ENCODE measurements around the gene NOCT. TPM values are rescaled to one million over a fixed set of nuclear protein-coding genes. Genes with fewer than 3 reads are reported as not detected.

NOCT gene
- total and polyA plus RNA-seq, 2 of the 8 experiments (the other 6 are each of a cell fraction or from before 2014, with no cell fraction given): 10.4 to 45.5 TPM

DNA sequence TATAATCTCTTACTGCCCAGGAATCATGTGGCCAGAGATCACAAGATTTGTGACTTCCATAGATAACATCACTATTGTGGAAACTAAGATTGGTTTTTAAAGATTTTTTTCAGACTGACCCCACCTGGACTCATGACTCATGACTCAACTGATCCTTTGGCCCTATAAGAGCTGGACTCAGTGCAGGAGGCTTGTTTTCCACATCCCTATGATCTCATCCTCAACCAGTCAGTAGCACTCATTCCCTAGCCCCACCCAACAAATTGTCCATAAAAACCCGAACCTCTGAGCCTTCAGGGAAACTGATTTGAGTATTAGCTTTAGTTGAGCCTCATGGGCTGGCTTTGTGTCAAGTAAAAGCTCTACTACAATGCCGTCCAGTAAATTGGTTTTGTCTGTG, 7.9 kb upstream of the NOCT start:
- Histone ChIP-seq H2BK12ac (ENCODE audit: low read depth, low read length) (no peak overlapping the region), H2BK5ac (ENCODE audit: low read depth, low read length) (no peak overlapping the region), H3K36me3 (ENCODE audit: control insufficient read depth in 2 of 4, insufficient read depth in 4 of 4, low read length in 3 of 4) (no peaks in the 10 kb centered on the region), H3K9ac (replicated peaks in 1 of 4; ENCODE audit: extremely low read depth in 1 of 4, low read depth in 3 of 4, low read length in 3 of 4) (no peak overlapping the region), H3K14ac (ENCODE audit: insufficient read length) (no peak overlapping the region), H3K4me2 (ENCODE audit: insufficient read depth in 1 of 2, low read depth in 2 of 2, low read length in 2 of 2) (no peak overlapping the region), H3K4ac (replicated peaks; ENCODE audit: insufficient read length, low read depth, low read length) (no peak overlapping the region), H3K23me2 (ENCODE audit: low read depth, low read length) (no peaks in the 10 kb centered on the region), H2AFZ (ENCODE audit: low read length) (no peak overlapping the region), H3K23ac (ENCODE audit: insufficient read length) (no peak overlapping the region), H2AK5ac (ENCODE audit: low read depth, low read length) (no peak overlapping the region), H3K9me3 (ENCODE audit: insufficient read depth in 2 of 2, low read depth in 1 of 2, low read length in 1 of 2) (peaks cover 0 to 6% of the 10 kb centered on the region in 2 experiments; a peak in 2 of 4 replicates), H3K27me3 (replicated peaks in 1 of 4; ENCODE audit: control insufficient read depth in 3 of 4, extremely low read depth in 1 of 4, insufficient read depth in 3 of 4, low read length in 3 of 4) (no peaks in the 10 kb centered on the region), H3K27ac (ENCODE audit: low read depth, low read length) (no peak overlapping the region), H4K91ac (replicated peaks; ENCODE audit: insufficient read length, low read length) (no peak overlapping the region), H3K79me2 (ENCODE audit: control insufficient read depth in 1 of 2, insufficient read depth in 2 of 2, low read length in 2 of 2) (no peaks in the 10 kb centered on the region), H4K8ac (ENCODE audit: extremely low read depth, insufficient read depth, low read length) (no peak overlapping the region), H3K79me1 (ENCODE audit: low read depth, low read length) (no peaks in the 10 kb centered on the region), H3K4me1 (replicated peaks in 1 of 4; ENCODE audit: control insufficient read depth in 3 of 4, insufficient read depth in 4 of 4, low read length in 3 of 4) (0 out of 7 replicates have a peak, but pooled peaks cover 0 to 2% (median 0%) of the 10 kb centered on the region in 4 experiments), H3K18ac (ENCODE audit: extremely low read depth, low read length) (no peak overlapping the region), H3K56ac (replicated peaks; ENCODE audit: insufficient read length, low read depth, low read length) (peak overlapping the region; percentile 25), H2BK15ac (ENCODE audit: low read length) (no peak overlapping the region), H2BK120ac (replicated peaks; ENCODE audit: low read depth, low read length) (no peak overlapping the region), H2BK20ac (ENCODE audit: low read length) (no peak overlapping the region), H3K4me3 (ENCODE audit: extremely low read depth in 1 of 4, insufficient read depth in 2 of 4, low read depth in 3 of 4, low read length in 4 of 4) (no peak overlapping the region), H4K20me1 (replicated peaks in 1 of 2; ENCODE audit: control insufficient read depth in 1 of 2, insufficient read depth in 2 of 2, low read length in 2 of 2) (no peaks in the 10 kb centered on the region), H4K5ac (ENCODE audit: insufficient read length, low read depth, low read length) (no peak overlapping the region)
- ChIA-PET POLR2A (ENCODE audit: partially characterized antibody) (interaction anchor here (0.6 to 2.7 kb wide), 2 partner anchors 11 to 42 kb away, joined by 4 to 14 read pairs; no protein-coding TSS in a partner anchor), CTCF (ENCODE audit: partially characterized antibody) (no interaction called here)
- no peak for DNase-seq (ENCODE audit: low read depth in 1 of 2, low spot score in 2 of 2)
- no peak for FAIRE-seq
- WGBS, 2 experiments (ENCODE audit: extremely low coverage in 1 of 2, insufficient coverage in 1 of 2, insufficient read length in 1 of 2, insufficient replicate concordance in 2 of 2, low coverage in 1 of 2, low lambda C conversion rate in 2 of 2, missing lambda C conversion rate in 1 of 2): 94% methylated on average over 2 of the region's 2 CpGs; no CpG with 5 or more reads in 1 of the 2 experiments
- TF ChIP-seq ASH2L (IDR thresholded peaks at IDR 0.05; ENCODE audit: low read length) (no peak), CBX5 (IDR thresholded peaks at IDR 0.05; ENCODE audit: low read depth, low read length) (no peak), TEAD4 (IDR thresholded peaks at IDR 0.05; ENCODE audit: low read depth, low read length) (no peak), TCF12 (IDR thresholded peaks at IDR 0.05; ENCODE audit: low read depth, low read length) (no peak), PHF8 (conservative IDR thresholded peaks at IDR 0.05; ENCODE audit: low read depth, low read length) (no peak), KDM1A (IDR thresholded peaks at IDR 0.05; ENCODE audit: borderline replicate concordance, low read length) (no peak), CBX8 (IDR thresholded peaks at IDR 0.05; ENCODE audit: borderline replicate concordance, low read depth, low read length) (no peak), RFX5 (IDR thresholded peaks at IDR 0.05; ENCODE audit: borderline replicate concordance, low read depth, low read length) (no peak), CHD1 (IDR thresholded peaks at IDR 0.05; ENCODE audit: low read depth, low read length) (no peak), SP1 (IDR thresholded peaks at IDR 0.05; ENCODE audit: low read depth, low read length) (no peak), RAD21 (IDR thresholded peaks at IDR 0.05 in 1 of 2, conservative IDR thresholded peaks at IDR 0.05 in 1 of 2; ENCODE audit: low read depth in 2 of 2, low read length in 2 of 2) (no peak), CHD2 (IDR thresholded peaks at IDR 0.05; ENCODE audit: low read length) (no peak)
- TF ChIP-seq, protein P1, sequence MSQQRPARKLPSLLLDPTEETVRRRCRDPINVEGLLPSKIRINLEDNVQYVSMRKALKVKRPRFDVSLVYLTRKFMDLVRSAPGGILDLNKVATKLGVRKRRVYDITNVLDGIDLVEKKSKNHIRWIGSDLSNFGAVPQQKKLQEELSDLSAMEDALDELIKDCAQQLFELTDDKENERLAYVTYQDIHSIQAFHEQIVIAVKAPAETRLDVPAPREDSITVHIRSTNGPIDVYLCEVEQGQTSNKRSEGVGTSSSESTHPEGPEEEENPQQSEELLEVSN (IDR thresholded peaks at IDR 0.05): no peak

All from H1 (cell line).